GM18868 (cell line): Measurements from ENCODE around the gene CNKSR3.
A peak's percentile ranks its signal among the peaks of the same experiment; 100 is the strongest.
"Not testable (repeated sequence)": the region's sequence is repeated elsewhere in the genome, so short reads cannot be mapped to it uniquely, and the experiment has no call there.

ENCODE experiments used
- ATAC-seq: cut with Tn5 transposase; IDR thresholded peaks from one replicate; pipeline ENCODE4 v1.9.1; 2021; ENCODE audit warnings: mild to moderate bottlenecking, moderate library complexity; ENCODE audit not compliant: unreplicated experiment

The CNKSR3 gene

DNA sequence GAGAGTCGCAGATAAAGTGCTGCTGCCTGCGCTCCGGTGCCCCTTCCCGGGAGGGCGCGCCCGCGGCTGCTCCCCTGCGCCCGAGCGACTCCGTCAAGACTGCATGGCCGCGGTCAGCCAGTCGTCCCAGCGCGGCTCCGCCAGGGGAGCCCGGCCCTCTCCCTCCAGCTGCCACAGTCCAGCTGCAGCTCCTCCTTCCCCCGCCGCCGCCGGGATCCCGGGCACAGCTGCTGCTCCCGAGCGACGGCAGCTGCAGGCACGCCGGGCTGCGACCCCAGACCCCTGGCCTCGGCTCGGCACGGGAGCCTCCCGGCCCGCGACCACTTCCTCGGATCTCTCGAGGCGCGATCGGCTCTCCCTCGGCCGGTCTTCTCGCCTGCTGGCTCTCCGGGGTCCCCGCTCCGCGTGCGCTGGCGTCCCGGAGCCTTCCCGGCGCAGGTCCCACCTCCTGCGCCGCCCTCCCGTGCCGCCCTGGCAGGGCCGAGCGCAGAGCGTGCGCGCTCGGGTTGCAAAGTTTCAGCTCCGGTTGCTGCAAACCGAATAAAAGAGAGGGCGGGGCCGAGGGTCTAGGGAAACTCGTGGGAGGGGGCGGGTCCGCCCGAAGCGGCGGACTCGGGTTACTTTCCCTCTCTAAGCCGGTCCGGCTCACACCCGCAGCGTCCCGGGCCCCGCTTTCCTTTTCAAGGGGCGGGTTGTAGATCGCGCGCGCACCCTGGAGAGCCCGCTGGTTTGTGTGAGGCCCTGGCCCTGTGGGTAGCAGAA, at the start of gene CNKSR3:
TSS of gene CNKSR3 (minus strand) at position 542 of the 762 bp plus-strand sequence. CDS start 571 bp downstream, outside the sequence.
- peak; percentile 72 for ATAC-seq

DNA sequence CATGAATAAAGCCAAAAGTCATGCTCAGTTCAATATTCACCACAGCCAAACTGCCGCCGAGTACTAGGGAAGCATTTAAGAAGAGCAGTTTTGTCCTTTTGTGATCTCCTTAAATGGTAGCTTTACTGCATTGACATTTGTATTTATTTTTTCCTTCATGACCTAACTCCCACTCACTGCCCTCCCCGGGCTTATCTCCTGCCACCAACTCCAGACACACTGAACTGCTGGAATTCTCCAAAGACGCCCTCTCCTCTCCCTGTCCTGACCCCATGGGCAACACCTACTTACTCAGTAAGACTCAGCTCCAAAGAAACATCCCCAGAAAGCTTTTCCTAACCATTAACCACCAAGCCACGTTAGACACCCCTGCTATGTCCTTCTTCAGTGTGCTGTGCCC, 48.5 kb upstream of the CNKSR3 start:
- no peak for ATAC-seq

DNA sequence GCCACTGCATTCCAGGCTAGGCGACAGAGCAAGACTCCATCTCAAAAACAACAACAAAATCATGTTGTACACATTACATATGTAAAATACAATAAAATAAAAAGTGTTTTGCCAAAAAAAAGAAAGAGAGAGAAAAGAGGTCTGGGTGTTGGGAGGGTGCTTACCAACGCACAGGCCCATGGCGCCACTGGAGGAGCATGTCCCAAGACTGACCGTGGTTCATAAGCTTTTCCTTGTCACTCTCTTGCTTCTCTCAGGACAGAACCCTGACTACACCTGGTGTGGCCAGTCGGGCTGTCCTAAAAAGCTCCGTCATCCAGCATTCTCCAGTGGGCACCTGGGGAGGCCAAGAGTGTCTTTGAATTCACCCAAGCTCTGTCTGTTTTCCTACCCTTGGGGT, 48.0 kb upstream of the CNKSR3 start:
- no peak for ATAC-seq

DNA sequence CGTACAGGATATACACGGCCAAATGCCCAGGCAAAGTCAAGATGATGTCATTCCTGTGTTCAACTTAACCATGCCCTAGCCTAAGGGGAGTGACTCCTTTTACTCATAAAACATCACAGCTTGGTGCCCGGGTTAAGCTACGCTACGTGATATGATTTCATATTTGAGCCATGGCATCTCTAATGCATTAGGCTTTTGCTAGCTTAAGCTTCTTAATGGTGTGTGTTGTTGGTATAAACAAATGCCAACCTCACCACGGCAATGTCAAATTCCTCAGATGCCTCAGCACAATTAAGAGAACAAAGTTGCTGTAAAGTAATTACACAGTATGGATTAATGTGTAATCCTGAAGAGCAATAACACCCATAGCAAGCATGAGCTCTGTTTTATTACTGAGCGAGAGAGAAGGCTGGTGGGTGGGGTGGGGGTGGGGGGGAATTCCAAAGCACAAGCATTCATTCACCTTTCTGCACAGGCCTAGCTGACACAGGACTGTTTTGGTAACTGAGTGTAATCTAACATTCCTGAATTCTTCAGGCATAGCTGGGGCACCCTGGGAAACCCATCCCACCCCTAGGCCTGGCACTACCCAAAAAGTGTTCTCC, 44.7 kb upstream of the CNKSR3 start:
- ATAC-seq, result no peak

DNA sequence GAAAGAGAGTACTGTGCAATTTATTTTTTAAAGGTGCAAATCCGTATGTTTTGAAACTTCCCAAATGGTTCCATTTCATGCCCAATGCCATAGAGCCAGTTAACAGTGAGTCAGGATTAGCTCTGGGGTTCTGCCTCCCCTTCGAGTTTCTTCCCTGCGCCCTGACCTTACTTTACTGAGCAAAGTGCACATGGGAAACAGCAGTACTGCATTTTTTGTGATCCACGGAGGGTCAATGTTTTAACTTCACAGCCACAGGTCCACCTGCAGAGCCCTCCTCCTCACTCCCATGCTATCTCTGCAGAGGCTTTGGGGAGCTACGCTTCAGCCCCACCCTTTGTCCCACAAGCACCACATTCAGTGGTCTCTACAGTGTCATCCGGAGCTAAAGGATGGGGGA, 44.0 kb upstream of the CNKSR3 start:
- no peak for ATAC-seq

DNA sequence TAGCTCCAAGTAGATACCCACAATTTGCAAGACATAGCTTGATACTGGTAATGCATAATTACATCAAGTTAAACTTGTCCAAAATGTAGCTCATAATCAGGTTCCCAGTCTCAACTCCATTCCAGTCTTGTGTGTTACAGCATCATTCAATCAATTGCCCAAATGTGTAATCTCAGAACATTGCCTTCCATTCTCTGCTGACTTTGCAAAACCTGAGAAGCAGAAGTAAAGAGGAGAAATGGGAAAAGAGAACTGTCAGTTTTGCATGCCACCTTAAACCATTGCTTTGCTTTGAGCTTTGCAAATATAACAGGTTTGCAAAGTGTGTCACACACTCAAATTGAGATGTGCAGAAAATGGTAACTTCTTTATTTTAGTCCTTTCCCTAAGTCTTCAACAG, 40.3 kb upstream of the CNKSR3 start:
- ATAC-seq, result no peak

DNA sequence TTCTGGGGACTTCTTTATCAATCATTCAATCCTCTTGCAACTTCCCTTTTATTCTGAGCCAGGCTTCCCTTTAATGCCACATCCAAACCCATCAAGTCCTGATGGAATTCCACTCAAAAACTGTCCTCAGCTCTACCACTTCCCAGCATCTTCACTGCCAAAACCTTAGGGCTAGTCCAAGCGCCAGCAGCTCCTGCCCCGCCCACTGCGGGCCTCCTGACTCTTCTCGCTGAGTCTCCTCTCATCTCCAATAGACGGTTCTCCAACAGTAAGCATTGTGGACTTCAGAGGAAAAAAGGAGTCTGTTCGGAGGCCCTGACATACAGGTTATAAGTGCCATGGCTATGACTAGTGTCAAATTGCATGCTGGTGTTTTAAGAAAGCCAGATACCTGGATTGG, 38.7 kb upstream of the CNKSR3 start:
- no peak for ATAC-seq

DNA sequence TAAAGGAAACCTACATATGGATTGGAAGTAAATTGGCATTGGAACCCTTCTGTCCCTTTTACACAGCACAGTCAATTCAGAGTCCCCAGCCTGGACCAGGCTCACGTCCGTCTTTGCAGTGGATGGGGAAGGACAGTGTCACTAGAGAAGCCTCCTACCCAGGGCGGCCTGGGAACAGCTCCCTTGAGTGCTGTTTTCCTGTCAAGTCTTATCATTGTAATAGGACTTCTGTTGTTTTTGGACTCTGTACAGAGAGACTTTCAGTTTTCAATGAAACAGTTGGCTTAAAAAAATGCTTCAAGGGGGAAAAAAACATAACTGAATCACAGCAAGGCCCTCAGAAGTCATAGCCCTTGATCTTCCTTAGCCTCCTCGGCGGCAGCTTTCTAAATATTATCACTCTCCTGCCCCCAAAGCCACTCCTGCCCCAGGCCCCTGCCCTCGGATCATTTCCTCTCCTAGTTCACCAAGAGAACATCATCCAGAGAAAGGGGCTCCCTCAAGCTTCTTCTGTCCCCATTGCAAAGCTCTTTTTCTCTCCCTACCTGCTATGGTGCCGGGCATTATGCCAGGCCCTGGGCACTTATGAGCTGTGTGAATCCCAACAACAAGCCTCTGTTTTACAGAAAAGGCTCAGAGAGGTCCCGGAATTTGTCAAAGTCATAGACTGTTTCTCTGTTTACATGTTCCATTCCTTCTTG, 37.8 kb upstream of the CNKSR3 start:
- ATAC-seq, result no peak

DNA sequence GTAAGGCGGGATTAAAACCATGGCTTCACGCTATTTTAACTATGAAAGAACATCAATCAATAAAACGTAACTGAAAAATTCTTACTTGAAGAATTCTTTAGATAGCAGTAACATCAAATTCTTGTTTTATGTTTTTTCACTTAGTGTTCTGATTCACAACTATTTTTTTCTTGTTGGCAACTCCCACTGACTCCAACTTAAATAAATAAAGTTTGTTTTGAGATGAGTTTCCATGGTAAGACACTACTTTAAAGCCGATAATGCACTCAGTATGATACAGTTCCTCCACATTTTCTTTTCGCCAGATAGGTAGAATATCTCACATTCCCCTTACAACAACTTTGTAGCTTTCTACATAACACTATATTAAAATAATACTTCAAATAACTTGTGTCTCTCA, 33.1 kb upstream of the CNKSR3 start:
- ATAC-seq, result no peak

DNA sequence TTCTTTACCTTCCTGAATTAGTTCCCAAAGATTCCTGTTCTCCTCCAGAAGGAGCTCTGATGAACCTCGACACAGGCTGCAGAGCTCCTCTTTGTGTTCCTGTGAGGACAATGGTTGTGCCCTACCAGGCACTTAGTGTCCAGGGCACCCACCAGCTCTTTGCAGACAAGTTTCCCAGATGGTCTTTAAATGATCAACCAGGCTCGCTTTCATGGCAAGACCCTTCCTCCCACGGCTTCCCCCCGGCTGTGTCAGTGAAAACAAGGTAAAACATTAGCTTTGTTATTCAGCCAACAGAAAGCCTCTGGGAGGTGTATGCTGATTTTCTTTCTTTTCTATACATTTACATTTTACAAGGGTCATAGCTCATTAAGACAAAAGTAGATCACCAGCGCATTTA, 32.3 kb upstream of the CNKSR3 start:
- no peak for ATAC-seq

DNA sequence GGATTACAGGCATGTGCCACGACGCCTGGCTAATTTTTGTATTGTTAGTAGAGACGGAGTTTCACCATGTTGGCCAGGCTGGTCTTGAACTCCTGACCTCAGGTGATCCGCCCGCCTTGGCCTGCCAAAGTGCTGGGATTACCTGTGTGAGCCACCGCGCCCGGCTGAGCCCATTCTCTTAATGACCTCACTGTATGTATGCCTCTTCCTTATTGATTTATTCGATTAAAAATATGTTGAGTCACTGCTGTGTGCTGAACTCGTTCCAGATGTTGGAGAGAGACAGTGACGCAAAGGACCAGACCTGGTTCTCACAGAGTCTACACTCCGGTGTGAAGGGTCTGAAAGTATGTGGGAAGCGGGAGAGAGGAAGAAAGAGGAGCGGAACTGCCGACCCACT, 31.4 kb upstream of the CNKSR3 start:
- ATAC-seq, result not testable (repeated sequence)

DNA sequence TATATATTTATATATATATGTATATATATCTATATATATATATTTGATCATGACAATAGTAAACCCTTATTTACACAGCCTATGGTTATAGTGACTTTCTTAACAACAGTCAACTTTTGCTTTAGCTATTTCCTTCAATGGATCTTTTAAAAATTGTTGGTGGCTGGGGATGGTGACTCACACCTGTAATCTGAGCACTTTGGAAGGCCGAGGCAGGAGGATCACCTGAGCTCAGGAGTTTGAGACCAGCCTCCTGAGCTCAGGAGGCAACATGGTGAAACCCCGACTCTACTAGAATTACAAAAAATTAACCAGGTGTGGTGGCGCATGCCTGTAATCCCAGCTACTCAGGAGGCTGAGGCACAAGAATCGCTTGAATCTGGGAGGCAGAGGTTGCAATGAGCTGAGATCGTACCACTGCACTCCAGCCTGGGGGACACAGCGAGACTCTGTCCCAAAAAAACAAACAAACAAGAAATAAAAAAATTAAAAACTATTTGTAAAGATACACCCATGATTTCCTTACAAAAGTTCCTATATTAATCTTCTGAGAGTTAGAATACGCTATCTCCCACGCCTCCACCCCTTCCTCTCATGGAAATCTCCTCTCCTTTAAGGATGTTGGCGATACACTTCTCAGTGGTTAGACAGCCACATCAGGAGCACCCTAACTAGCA, 29.2 kb upstream of the CNKSR3 start:
- no peak for ATAC-seq

DNA sequence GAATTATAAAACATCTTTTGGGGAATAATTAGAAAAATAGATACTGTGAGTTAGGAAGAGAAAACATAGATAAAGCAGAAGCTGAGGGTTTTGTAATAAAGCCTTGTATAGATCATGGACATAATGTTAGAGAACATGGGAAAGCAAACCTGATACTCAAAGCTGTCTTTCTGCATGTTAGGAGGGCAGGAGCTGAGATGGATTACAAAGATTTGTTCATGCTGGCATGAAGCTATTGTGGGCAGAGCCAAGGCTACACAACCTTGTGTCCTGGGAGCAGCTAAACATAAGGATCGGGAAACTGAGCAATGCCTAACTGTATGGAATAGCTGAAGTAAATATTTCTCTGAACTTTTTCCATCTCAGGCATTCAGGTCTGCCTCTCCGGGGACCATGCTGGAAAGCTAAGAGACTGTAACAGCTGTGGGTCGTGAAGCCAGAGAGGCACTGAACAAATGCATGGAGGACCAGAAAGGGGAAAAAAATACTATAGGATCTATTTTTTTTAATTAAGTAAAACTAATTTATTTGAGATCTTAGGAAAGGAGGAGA, 28.2 kb upstream of the CNKSR3 start:
- no peak for ATAC-seq

DNA sequence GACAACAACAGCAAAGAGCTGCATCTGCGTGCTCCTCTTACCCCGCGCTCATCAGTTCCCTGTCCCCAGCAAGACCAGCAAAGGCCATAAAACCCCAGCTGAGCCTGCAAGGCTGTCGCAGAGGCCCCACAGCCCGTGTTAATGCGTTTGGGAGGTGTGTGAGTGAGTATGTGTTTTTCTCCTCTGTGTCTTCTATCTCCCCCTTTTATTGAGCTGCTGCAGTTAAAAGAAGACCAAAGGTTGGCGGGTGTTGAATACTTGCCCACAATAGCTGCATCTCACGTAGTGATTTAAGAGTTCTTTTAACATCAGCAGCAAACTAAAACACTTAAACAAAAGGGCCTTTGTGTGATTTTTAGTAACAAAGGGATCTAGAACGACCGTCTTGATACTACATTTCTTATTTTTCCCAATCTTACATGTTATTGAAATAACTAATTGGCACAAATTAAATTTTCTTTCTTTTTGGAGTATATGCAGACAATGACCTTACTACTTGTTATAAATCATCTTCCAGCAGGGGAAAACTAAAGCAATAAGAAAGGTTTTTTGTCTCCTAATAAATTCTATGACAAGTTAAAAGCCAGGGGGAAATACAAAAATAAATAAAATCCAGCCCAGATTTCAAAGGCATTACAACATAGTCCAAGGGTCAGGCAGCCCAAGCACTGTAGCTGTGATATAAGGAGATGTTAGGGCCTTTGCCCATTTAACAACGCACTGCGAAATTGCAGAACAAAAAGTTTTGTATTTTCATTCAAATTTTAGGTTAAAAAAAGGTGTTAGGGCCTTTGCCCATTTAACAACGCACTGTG, 27.2 kb upstream of the CNKSR3 start:
- ATAC-seq, result no peak

DNA sequence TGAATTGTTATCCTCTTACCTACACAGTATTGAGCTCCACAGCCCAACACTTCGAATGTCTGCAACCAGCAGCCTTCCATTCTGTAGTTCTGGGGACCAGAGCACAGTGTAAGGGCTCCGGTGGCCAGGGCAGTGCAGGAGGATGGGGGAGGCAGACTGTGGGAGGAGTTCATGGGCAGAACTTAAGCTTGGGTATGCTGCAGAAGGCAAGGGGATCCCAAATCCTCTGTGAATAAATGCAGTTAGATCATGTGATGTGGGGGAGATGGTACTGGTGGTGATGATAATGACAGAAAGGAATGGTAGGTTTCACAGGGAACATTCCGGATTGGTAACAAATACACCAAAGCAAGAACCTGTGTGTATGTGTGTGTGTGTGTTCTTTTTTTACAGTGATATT, 26.5 kb upstream of the CNKSR3 start:
- ATAC-seq, result no peak

DNA sequence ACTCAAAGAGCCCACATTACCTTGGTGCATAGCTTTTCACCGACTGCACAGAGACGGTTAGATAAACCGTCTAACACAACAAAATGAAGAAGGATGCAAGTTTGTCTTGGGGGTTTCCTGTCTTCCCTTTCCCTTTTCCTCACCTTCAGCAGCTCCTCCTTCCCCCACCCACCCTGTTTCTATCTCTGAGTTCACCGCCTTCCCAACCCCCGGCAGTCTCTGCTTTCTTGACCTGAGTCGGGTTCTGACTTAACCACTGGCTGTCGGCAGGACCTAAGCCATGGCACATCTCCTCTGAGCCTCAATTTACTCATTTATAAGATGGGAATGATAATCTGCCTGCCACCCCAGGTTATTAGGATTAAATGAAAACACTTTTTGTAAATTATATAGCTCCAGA, 25.8 kb upstream of the CNKSR3 start:
- no peak for ATAC-seq

DNA sequence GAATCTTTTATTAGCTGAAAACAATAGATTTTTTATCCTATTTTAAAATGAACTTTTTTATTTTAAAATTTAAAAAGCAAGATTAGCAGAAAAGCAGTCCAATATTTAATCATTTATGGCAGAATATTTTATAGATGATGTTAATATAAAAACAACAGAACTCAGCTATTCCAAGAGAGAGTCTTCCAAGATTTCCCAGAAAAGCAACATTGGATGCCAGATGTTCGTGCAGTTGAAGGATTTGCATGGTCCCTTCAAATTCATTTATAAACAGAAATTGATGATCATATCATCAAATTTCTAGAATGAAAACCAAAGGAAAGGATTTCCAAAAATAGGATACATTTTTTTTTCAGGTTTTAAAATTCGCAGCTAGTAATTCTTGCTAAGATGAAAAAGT, 25.4 kb upstream of the CNKSR3 start:
- ATAC-seq, result no peak

DNA sequence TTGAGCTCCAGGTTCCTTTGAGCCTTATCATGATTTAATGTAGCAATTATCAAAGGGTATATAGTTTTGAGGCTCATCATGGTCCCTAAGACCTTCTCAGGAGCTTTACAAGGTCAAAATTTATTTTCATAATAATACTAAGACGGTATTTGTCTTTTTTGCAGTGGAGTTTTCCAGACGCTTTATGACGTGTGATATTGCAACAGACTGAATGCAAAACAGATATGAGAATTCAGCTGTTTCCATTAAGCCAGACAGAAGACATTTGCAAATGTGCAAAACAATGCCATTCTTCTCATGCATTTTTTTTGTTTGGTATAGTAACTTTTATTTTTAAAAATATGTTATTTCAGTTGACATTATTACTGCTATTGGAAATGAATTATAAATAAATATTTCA, 24.7 kb upstream of the CNKSR3 start:
- no peak for ATAC-seq

DNA sequence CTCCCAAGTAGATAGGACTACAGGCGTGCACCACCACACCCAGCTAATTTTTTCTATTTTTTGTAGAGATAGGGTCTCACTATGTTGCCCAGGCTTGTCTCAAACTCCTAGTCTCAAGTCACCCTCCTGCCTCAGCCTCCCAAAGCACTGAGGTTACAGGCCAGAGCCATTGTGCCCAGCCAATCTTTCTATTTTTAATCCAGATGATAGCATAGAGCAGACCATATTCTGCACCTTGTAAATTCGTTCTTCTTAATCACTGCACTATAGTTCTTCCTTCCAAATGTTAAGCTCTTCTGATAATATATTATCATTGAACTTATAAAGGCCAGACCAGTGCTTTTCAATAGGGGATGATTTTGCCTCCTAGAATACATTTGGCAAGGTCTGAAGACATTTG, 24.0 kb upstream of the CNKSR3 start:
- ATAC-seq, result no peak

DNA sequence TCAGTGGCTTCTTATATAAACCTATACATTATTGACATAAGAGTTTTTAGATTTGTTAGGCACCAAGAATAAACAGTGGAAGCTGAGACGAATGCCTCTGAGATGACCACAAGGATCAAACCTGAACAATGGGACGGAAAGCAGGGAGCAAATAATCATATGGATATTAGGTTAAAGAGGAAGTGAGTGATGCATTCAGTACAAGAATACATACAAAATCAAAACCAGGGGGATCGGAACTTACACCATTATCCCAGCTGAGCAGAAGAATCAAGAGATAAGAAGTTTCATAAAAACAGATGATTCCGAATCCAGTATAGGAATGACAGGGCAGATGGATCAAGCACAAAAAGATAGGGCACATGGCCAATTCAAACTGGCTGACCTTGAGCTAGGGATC, 21.9 kb upstream of the CNKSR3 start:
- ATAC-seq, result no peak

DNA sequence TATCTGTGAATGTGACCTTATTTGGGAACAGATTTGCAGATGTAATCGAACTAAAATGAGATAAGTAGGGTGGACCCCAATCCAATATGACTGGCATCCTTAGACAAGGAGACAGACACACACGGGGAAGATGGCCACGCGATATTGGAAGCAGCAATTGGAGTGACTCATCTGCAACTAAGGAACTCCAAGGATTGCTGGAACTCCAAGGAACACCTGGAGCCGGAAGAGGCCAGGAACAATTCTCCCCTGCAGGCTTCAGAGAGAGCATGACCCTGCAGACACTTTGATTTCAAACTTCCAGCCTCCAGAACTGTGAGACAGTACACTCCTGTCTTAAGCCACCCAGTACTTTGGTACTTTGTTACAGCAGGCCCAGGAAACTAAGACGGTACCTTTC, 19.5 kb upstream of the CNKSR3 start:
- no peak for ATAC-seq
